OCI-LY1 (cell line): Measurements from ENCODE around the gene SMAD3.

Source experiments
- CTCF ChIP-seq: fragments of 200-600 bp; sonication (generic), shearing (Covaris generic); IDR thresholded peaks from 2 replicates; pipeline ENCODE4 v1.5.1; 2017; ENCODE audit warnings: mild to moderate bottlenecking, antibody characterized with exemption, low read length, moderate library complexity, mixed read lengths
- EZH2 ChIP-seq: fragments of 200-600 bp; sonication (generic), shearing (Covaris generic); IDR thresholded peaks from 2 replicates; pipeline ENCODE4 v1.8.0; 2017; ENCODE audit warnings: borderline replicate concordance, mixed run types, mild to moderate bottlenecking, antibody characterized with exemption, low read length, moderate library complexity, mixed read lengths

GRCh38 chr15:67137951-67138848 is 72.8 kb downstream of the SMAD3 start:
- TF ChIP-seq CTCF (no peak), EZH2 (no peak)
